GM18498 (cell line): ENCODE results near the gene SHB.
A peak's percentile ranks its signal among the peaks of the same experiment; 100 is the strongest.

Experiments
- ATAC-seq: cut with Tn5 transposase; IDR thresholded peaks from one replicate; pipeline ENCODE4 v1.9.1; 2021; ENCODE audit warnings: mild to moderate bottlenecking, moderate library complexity; ENCODE audit not compliant: unreplicated experiment

Gene SHB

DNA sequence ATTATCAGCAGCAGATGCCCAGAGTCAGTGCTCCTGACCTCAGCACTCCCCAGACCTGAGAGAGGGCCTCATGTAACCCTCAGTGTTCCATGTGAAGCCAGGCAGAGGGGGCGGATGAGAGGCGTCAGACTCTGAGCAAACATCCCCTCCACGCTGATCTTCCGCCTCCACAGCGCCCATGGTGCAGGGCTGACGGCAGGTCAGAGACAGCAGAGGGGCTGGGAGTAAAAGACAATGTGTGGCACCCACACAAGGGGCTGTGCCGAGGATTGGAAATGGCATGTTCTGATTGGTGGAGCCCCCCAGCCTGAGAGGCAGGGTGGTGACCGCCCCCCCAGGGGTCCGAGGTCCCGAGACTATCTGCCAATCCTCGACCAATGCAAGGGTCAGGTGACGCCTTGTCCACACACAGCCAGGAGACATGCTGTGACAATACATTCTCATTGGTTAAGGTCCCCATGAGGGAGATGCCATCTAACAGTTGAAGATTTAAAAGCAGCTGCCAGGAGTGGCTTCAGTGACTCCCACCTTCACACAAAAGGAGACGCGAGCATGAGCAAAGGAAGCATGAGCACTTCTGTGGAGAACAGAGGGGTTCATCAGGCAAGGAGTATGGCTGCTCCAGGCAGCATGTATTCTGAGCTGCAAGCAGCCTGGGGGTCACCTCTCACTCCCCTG lies 145.8 kb downstream of the SHB start:
- no peak for ATAC-seq

DNA sequence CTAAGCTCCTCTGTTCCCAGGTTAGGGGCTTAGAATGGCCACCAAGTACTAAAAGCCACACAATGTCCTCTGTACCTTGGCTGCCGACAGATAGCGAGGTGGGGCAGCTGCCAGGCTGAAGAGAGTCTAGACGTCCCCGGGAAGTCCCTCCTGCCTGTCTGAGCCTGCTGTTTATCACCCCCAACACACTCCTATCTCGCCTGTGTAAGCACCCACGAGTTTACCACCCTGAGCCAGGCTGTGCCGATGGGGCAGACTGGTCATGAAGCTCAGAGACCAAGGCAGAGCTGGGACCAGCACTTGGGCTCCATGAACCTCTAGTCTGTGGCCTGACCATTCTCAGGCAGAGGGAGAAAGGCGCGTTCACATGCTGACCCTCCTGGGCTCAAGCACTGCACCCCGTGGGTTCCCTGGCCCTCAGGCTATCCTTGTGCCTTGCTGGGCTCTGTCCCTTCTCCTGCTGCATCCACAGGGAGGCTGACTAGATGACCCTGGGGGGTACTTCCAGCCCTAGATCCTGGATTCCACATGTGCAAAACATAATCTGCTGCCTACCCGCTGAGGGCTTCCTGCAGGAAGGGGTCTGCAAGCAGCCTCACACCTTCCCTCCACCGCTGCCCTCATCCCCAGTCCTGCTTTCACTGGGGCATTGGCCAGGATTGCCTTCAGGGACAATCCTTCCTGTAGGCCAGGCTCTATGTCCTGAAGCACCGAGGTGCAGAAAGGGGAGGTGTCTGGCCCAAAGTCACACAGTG lies 146.5 kb downstream of the SHB start:
- ATAC-seq, result no peak

DNA sequence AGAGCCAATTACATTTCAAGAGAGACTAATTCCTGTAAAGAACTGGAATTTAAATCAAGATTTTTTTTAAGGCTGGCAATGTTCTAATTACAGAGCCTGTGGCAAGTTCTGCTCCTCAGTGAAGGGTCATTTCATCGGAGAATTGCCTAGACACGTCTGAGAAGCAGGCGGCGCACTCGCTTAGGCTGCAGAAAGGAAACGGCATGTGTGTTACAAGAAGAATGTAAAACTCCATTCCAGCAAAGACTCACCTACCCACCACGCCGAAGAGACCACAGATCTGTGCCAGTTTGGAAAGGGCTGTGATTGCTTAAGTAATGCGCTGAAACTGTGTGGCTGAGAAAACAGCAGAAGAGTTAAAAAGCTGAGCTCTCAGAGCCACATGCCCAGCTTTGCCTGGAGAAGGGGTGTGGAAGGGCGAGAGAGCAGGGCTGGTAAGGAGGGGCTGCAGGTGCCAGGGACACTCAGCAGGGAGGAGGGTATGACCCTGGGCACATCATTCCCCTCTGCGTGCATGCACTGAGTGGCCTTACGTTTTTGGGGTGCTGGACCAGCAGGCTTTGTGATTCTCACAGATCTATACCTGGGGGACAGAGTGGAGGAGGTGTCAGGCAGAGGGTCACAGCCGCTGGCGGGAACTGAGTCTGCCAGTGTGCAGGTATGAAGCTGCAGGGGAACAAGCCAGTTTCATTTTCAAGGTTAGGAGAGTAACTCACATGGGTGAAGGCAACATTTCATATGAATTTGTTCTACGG lies 147.3 kb downstream of the SHB start:
- ATAC-seq, result no peak

DNA sequence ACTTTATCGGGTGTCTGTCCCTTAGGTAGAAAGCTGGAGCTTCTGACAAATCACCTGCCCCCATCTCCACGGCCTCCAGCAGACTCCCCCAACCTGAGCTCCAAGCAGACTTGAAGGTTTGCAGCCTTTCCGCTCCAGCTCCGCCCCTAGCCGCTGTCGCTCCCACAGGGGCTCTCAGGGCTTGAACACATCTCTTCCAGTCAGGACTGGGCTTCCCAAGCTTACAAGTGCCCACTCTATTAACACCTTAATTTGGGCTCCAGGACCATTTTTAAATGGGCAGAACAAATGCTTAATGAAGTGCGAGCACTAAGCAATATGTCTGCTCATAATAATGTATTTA lies 147.9 kb downstream of the SHB start:
- ATAC-seq, result no peak

DNA sequence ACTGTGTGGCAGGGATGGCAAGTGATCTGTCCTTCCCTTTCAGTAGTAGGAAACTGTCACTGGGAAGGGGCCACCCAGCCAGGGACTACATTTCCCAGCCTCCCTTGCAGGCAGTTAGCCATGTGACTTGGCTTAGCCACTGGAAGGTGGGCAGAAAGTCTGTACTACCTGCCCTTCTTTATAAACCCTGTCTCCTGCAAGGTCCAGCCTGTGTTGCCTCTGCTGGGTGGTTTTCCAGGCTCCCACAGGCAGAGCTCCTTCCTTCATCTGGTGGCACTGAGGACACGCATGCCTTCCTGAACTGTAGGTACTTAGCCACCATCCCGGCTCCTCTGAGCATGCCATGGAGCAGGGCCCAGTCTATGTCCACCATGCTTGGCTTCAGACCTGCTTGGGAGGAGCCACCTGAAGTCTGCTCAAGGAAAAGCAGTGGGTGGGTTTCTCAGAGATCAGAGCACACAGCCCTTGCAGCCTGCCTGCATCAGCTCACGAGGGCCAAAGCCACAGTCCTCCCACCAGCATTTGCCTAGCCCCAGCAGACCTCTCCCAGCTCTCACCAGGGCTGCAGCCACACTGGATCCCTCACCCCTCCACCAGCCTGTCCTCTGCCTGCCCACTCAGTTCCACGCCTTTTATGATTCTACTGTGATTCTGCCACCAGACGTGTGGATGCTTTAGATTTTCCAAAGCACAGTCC lies 148.4 kb downstream of the SHB start:
- no peak for ATAC-seq

DNA sequence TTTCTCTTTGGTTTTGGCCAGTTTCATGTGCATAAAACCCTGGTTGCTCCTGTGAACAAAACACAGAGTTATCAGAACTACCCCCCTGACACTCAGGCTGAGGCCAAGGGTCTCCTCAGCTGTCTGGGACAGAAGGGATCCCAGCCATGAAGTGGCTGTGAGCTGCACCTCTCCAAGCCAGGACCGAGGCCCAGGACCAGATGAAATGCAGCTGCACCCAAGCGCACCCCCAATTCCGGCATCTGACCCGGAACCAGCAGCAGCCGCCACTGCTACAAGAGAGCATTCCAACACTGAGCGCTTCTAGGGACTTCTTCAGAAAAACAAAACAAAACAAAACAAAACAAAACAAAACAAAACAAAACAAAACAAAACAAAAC lies 149.1 kb downstream of the SHB start:
- no peak for ATAC-seq

DNA sequence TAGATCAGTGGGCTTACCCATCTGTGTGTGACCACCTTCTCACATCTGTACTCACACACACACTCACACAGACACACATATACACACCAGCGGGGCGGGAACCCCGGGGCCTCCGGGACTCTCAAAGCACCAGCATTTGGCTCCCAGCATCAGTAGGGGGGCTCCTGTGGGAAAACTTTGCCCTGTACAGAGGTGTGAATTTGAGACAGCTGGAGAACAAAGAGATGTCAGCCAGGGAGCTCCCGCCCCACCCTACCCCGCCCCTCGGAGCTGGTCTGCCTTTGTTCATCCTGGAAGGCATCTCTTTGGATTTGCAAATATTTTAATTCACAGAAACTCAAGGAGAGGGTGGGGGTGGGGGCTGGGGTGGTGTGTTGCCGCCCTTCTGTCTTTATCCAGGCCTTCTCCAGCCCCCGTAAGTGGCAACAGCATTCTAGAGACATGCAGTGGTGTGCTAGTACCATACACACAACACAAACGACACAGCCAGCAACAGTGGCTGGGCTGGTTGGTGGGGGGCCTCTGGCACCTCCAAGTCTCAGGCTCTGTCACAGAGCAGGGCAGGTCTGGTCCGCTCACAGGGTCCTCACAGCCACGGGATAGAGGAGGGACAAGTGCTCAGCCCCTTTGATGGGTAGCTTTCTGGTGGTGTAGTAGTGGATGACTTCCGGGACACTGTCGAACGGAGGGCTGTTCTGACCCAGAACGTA lies 149.6 kb downstream of the SHB start:
- no peak for ATAC-seq

DNA sequence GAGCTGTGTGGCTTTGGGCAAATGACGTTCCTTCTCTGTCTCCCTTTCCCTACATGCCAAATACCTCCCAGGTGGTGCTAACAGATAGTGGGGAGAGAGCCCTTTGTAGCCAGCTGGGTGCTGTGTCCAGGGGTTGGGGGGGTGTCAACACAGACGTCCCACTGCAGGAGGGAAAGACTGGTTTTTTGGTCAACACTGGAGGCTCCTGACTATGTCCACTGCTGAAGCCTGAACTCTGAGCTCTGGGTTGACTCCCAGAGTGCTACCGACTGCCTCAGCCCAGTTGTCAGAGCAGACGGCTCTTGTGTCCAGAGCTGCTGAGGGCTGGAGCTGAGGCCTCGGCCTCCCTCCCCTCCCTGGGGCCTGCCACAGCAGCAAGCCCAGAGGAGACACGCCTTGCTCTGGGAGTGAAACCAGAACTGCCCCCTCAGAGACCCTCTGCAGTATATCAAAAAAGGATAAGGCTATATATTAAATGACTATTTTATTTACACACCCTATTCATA lies 150.3 kb downstream of the SHB start:
- ATAC-seq, result no peak

DNA sequence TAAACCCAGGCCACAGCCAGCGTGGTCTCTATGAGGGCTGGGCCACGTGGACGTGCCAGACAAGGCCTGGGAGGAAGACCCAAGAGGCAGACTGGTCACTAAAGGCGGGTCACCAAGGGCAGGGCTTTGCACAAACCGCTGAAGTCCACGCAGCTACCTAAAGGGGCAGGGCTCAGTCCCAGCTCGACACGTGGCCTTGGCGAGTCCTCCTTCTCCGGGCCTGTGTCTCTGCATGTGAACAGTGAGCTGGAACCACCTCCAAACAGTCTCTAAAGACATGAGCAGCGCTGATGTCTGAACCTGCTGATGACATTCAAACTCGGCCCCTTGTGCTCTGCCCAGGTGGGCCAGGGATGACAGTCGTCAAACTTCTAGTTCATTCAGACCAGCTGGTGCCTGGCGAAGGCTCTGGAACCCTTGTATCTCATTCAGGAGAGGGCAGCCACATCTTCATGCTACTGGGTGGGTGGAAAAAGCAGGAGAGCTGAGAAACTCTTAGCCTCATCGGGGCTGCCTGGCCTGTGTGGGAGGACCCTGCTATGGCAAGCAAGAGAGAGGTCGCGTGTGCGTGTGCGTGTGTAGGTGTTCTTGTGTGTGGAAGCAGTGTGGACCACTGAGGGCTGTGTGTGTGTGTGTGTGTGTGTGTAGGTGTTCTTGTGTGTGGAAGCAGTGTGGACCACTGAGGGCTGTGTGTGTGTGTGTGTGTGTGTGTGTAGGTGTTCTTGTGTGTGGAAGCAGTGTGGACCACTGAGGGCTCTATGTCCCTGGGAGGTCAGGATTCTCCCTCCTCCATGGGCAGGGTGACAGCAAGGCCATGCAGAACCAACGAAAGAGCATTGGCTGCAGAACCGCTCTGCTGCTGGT lies 151.0 kb downstream of the SHB start:
- ATAC-seq, result no peak

DNA sequence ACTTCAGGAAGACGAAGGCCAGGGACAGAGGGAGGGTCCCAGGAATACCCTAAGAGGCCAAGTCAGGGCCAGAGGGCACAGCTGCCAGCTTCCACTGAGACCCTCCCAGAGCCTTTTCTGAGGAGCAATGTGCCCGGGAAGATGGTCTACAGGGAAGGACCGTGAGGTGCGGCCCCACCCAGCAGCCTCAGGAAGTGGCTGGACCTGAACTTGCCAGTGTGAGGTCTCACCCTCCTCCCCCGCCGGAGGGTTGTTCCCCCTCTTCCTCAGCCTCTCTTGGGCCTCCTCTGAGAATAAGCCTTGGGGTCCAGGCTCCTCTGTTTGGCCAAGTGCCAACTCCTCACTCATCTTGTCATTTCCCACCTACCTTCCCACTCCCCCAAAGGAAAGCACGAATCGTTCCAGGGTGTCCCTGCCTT lies 151.7 kb downstream of the SHB start:
- ATAC-seq, result no peak

DNA sequence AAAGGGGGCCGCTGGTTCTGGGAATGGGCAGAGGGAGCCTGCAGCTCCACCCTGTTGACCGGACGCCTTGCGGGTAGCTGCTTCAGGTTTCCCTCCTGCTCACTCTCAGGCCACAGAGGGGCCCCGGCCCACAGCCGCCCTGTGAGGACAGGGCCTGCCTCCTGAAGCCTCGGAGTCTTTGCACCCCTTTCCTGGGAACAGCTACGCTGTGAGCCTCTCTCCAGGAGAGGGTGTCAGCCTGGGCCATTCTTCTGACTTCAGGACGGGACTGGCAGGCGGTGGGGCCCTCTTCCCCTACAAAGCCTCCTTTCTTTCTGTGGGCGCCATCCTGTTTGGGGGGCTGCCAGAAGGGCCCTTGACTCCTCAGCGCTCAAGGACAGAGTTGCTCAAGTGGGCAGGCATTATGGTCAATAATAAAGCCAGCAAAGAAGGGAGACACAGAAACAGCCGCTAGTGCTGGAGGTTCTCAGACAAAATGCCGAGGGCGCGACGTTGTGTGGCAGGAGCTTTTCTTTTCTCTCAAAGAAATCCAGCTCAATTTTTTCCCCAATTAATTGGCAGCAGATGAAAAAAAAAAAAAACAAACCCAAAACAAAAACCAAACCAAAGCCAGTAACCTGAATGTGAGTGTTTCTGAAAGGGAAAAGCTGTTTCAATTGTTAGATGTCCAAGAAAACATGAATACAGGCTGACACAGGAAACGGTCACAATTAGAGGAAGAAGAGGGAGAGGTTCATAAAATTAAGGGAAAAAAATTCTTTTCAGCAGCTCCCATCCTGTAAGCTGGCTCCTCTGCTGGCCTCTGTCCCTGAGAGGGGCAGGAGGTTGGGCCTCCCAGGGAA lies 152.3 kb downstream of the SHB start:
- no peak for ATAC-seq

DNA sequence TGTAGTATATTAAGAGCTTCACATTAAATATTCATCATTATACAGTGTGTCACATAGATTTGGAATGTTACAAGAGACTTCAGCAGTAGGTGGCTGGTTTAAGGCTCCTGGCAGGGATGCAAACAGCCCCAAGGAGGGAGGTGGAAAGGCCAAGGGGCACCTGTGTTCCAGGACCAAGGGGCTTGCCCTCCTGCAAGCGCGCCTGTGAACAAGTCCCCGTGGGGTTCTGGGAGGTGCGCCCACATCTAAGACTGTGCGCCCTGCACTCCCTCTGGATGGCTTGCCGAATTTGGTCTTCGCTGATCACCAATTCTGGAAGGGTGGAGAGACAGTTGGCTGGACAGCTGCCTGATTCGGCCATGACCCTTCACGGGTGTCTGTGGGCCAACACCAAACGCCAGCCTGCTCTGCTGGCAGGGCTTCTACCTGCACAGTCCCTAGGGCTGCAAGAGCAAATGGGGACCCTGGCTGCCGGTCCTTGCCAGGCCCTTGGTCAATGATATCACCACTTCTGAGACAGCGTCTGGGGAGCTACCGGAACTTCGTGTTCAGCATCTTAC lies 153.0 kb downstream of the SHB start:
- ATAC-seq, result no peak

DNA sequence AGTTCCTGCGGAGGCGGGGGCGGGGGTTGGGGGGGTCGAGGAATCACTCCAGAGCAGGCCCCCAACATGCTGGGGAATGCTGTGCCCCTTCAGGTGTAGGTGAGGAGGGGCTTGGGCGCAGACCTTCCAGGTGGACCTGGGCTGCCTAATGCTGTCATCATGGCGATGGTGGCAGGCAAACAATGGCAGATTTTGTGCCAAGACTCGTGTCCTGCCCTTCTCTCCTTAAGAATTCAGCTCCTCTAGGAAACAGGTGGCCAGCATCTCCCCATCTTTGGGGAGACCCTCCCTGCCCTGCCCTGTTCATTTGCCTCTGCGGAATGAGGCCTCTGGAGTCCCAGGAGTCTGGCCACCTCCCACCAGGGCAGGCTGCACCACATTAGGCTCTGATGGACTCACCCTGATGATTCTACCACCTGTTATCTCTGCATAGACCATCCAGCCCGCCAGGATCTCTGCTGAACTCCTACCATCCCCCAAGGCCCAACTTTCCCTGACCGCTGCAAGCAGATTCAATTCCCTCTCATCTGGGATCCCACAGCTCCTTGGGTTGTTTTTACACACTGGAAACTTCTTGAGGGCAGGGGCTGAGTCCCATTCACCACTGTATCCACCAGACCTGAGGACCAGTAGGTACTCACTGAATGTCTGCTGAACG lies 154.2 kb downstream of the SHB start:
- ATAC-seq, result no peak

DNA sequence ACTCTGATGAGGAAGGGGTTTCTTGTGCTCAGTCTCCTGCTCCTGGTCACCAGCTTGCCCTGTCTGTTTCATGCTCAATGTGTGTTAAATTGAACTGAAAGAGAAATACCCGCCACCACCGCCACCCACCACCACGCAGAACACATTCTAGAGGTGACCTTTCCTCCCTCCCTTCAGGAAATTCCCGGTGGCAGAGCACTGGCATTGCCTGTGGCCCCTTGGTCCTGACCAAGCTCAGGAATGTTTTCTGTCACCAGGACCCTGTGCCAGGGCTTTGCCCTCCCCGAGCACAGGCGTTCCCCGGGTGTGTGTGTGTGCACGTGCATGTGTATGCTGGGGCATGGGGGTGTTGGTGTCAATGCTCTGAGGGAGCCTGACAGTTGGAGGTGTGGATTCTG lies 154.9 kb downstream of the SHB start:
- ATAC-seq, result no peak

DNA sequence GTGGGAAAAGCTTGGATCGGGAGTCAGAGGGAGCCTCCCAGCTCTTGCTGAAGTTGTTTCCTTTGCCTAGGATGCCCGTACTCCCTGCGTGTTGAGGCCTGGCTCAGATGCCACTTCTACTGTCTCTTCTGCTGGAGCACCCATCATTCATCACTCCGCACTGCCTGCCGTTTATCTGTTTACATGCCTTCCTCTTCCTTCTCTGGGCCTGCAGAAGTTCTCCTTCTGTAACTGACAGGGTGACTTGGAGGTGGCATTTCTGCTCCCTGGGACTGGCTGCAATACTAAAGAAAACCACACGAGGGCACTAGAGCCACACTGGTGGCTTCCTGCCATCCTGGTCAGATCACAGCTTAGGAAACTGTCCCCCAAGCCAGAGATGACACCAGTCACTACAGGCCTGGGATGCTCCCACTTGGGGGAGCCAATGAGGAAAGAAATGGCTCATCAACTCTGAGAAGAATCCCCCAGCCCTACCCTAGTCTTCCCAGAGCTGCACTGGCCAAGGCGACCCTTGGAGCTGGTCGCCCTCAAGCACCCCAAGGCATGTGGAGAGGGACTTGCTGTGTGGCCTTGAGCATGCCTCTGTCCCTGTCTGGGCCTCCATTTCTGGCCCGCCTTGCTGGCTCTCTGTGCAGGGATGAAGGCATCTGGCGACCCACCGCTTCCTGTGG lies 155.4 kb downstream of the SHB start:
- peak; percentile 73 for ATAC-seq

DNA sequence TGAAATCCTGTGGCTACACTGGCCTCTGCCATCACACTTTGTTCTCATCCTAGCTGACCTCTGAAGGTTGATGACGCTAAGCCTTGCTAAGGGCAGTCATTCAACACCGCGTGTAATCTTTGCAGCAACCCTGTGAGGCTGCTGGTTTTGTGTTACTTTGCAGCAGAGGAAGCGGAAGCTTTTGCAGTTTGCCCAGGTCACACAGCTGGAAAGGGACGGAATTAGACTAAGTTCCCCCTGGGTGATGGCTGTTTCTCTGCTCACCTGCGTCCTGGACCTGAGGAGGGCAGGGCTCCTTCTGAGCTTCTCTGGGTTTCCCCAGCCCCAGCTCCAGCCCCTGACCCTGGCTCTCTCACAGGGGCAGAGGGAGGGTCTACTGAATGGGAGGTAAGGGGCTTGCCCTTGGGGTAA lies 157.8 kb downstream of the SHB start:
- no peak for ATAC-seq

DNA sequence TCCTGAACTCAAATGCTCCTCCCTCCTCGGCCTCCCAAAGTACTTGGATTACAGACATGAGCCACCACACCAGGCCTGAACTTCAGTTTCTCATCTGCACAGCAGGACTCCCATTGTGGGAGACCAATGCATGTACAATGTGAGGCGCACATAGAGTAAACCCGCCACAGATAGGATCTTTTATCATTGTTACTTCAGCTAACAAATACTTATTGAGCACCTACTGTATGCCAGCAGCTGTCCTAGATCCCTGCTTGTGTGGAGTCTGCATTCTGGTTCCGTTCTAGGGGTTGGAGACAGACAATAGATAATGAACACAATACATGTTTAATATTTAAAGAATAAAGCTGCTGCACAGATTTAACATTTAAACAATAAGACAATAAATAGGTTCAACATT lies 158.8 kb downstream of the SHB start:
- no peak for ATAC-seq
